ENCODE results near the gene FGG.
"Not testable (repeated sequence)": the region's sequence is repeated elsewhere in the genome, so short reads cannot be mapped to it uniquely, and the experiment has no call there.

FGG gene

GRCh38 chr4:154610582-154610981 is 1.9 kb downstream of the FGG start:
- DNase-seq (ENCODE audit: low read depth), result no peak

GRCh38 chr4:154609532-154609931 is 2.9 kb downstream of the FGG start:
- DNase-seq (ENCODE audit: low read depth), result no peak

GRCh38 chr4:154608361-154609252 is 3.8 kb downstream of the FGG start:
- DNase-seq (ENCODE audit: low read depth), result no peak

GRCh38 chr4:154606728-154607723 is 5.4 kb downstream of the FGG start:
- no peak for DNase-seq (ENCODE audit: low read depth)

GRCh38 chr4:154604696-154605200 is 7.7 kb downstream of the FGG start:
- no peak for DNase-seq (ENCODE audit: low read depth)

- no peak for DNase-seq (ENCODE audit: low read depth)
These were observed 9.2 kb downstream of the FGG start for GRCh38 chr4:154603033-154603943.

- DNase-seq (ENCODE audit: low read depth), result no peak
These were observed 9.9 kb downstream of the FGG start for GRCh38 chr4:154602404-154603020.

- DNase-seq (ENCODE audit: low read depth), result no peak
These were observed 14.4 kb downstream of the FGG start for GRCh38 chr4:154597798-154598774.

GRCh38 chr4:154597281-154597680 is 15.2 kb downstream of the FGG start:
- not testable (repeated sequence) for DNase-seq (ENCODE audit: low read depth)

- DNase-seq (ENCODE audit: low read depth), result no peak
These were observed 16.6 kb downstream of the FGG start for GRCh38 chr4:154595807-154596206.

GRCh38 chr4:154594343-154594742 is 18.1 kb downstream of the FGG start:
- DNase-seq (ENCODE audit: low read depth), result not testable (repeated sequence)

- no peak for DNase-seq (ENCODE audit: low read depth)
These were observed 18.6 kb downstream of the FGG start for GRCh38 chr4:154593868-154594267.

- DNase-seq (ENCODE audit: low read depth), result no peak
These were observed 20.6 kb downstream of the FGG start for GRCh38 chr4:154591890-154592289.

GRCh38 chr4:154590329-154591006 is 22.0 kb downstream of the FGG start, which contains the start of gene FGA:
FGA (minus strand) TSS chr4:154590742; CDS start chr4:154590687, 55 bp downstream.
- DNase-seq (ENCODE audit: low read depth), result no peak

GRCh38 chr4:154589296-154590197 is 22.9 kb downstream of the FGG start:
- DNase-seq (ENCODE audit: low read depth), result no peak

- no peak for DNase-seq (ENCODE audit: low read depth)
These were observed 24.3 kb downstream of the FGG start for GRCh38 chr4:154588198-154588597.

- DNase-seq (ENCODE audit: low read depth), result no peak
These were observed 26.0 kb downstream of the FGG start for GRCh38 chr4:154586296-154587033.
